Measurements from ENCODE around the gene OR11L1.

Gene OR11L1

GRCh38 chr1:247840818-247841217 lies 878 bp downstream of the OR11L1 start:
- Histone ChIP-seq H3K4me3 (ENCODE audit: insufficient read depth, low read length, poor library complexity, severe bottlenecking) (no peak overlapping the region), H3K4me2 (ENCODE audit: low read depth, low read length, poor library complexity, severe bottlenecking) (no peak overlapping the region), H3K36me3 (ENCODE audit: low read length) (no peaks in the 10 kb centered on the region), H3F3A (ENCODE audit: insufficient read depth) (no peaks in the 10 kb centered on the region), H3K27ac (ENCODE audit: low read depth, low read length) (no peak overlapping the region), H4K20me1 (ENCODE audit: low read depth, low read length) (no peaks in the 10 kb centered on the region), H3K27me3 (ENCODE audit: low read length) (no peaks in the 10 kb centered on the region), H2AFZ (ENCODE audit: low read depth, low read length, severe bottlenecking) (no peak overlapping the region), H3K79me2 (ENCODE audit: insufficient read depth, low read length) (no peaks in the 10 kb centered on the region), H3K9me2 (replicated peaks; ENCODE audit: insufficient read depth, low read length) (no peaks in the 10 kb centered on the region), H3K9me3 (ENCODE audit: insufficient read depth, low read length) (no peaks in the 10 kb centered on the region), H3K9ac (ENCODE audit: low read length) (no peak overlapping the region)
- TF ChIP-seq EZH2phosphoT487 (conservative IDR thresholded peaks at IDR 0.05; ENCODE audit: low read length): no peak
- TF ChIP-seq, protein P1, sequence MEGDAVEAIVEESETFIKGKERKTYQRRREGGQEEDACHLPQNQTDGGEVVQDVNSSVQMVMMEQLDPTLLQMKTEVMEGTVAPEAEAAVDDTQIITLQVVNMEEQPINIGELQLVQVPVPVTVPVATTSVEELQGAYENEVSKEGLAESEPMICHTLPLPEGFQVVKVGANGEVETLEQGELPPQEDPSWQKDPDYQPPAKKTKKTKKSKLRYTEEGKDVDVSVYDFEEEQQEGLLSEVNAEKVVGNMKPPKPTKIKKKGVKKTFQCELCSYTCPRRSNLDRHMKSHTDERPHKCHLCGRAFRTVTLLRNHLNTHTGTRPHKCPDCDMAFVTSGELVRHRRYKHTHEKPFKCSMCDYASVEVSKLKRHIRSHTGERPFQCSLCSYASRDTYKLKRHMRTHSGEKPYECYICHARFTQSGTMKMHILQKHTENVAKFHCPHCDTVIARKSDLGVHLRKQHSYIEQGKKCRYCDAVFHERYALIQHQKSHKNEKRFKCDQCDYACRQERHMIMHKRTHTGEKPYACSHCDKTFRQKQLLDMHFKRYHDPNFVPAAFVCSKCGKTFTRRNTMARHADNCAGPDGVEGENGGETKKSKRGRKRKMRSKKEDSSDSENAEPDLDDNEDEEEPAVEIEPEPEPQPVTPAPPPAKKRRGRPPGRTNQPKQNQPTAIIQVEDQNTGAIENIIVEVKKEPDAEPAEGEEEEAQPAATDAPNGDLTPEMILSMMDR (IDR thresholded peaks at IDR 0.05; ENCODE audit: insufficient read depth, low read length, poor library complexity, severe bottlenecking): no peak

GRCh38 chr1:247833601-247834000 lies 8.1 kb downstream of the OR11L1 start:
- Histone ChIP-seq H3K4me2 (ENCODE audit: low read depth, low read length, poor library complexity, severe bottlenecking) (no peak overlapping the region), H4K20me1 (ENCODE audit: low read depth, low read length) (no peaks in the 10 kb centered on the region), H3K9me2 (replicated peaks; ENCODE audit: insufficient read depth, low read length) (no peaks in the 10 kb centered on the region), H3K79me2 (ENCODE audit: insufficient read depth, low read length) (no peaks in the 10 kb centered on the region), H3K27ac (ENCODE audit: low read depth, low read length) (no peak overlapping the region), H3K9ac (ENCODE audit: low read length) (no peak overlapping the region), H3K4me3 (ENCODE audit: insufficient read depth, low read length, poor library complexity, severe bottlenecking) (no peak overlapping the region), H3K36me3 (ENCODE audit: low read length) (no peaks in the 10 kb centered on the region), H3K27me3 (ENCODE audit: low read length) (no peaks in the 10 kb centered on the region), H3K9me3 (ENCODE audit: insufficient read depth, low read length) (no peaks in the 10 kb centered on the region), H3F3A (ENCODE audit: insufficient read depth) (no peaks in the 10 kb centered on the region), H2AFZ (ENCODE audit: low read depth, low read length, severe bottlenecking) (no peak overlapping the region)
- TF ChIP-seq EZH2phosphoT487 (conservative IDR thresholded peaks at IDR 0.05; ENCODE audit: low read length): no peak
- TF ChIP-seq, protein P1 (IDR thresholded peaks at IDR 0.05; ENCODE audit: insufficient read depth, low read length, poor library complexity, severe bottlenecking): no peak

- Histone ChIP-seq H3K9ac (ENCODE audit: low read length) (no peak overlapping the region), H3K36me3 (ENCODE audit: low read length) (no peaks in the 10 kb centered on the region), H3K9me3 (ENCODE audit: insufficient read depth, low read length) (no peaks in the 10 kb centered on the region), H3K27ac (ENCODE audit: low read depth, low read length) (no peak overlapping the region), H3K4me3 (ENCODE audit: insufficient read depth, low read length, poor library complexity, severe bottlenecking) (no peak overlapping the region), H3K27me3 (ENCODE audit: low read length) (no peaks in the 10 kb centered on the region), H3K79me2 (ENCODE audit: insufficient read depth, low read length) (no peaks in the 10 kb centered on the region), H3F3A (ENCODE audit: insufficient read depth) (no peaks in the 10 kb centered on the region), H3K9me2 (replicated peaks; ENCODE audit: insufficient read depth, low read length) (no peaks in the 10 kb centered on the region), H2AFZ (ENCODE audit: low read depth, low read length, severe bottlenecking) (no peak overlapping the region), H4K20me1 (ENCODE audit: low read depth, low read length) (no peaks in the 10 kb centered on the region), H3K4me2 (ENCODE audit: low read depth, low read length, poor library complexity, severe bottlenecking) (no peak overlapping the region)
- TF ChIP-seq, protein P1 (IDR thresholded peaks at IDR 0.05; ENCODE audit: insufficient read depth, low read length, poor library complexity, severe bottlenecking): no peak
- no peak for TF ChIP-seq EZH2phosphoT487 (conservative IDR thresholded peaks at IDR 0.05; ENCODE audit: low read length)
These were observed 12.0 kb downstream of the OR11L1 start for GRCh38 chr1:247829656-247830055.
